ENCODE measurements around the gene TGFBR1. TPM values are rescaled to one million over a fixed set of nuclear protein-coding genes. Genes with fewer than 3 reads are reported as not detected.

The TGFBR1 gene
- total RNA-seq, 1 donor from 2014 or later = 109 TPM

GRCh38 chr9:99171225-99172123, 66.6 kb downstream of the TGFBR1 start:
- DNase-seq = no peak

- DNase-seq = no peak
These were observed 67.5 kb downstream of the TGFBR1 start for GRCh38 chr9:99172124-99173091.

GRCh38 chr9:99173570-99174504, 68.9 kb downstream of the TGFBR1 start:
- DNase-seq = no peak

GRCh38 chr9:99176527-99177013, 71.7 kb downstream of the TGFBR1 start:
- DNase-seq = no peak

- no peak for DNase-seq
These were observed 72.9 kb downstream of the TGFBR1 start for GRCh38 chr9:99177576-99178366.

GRCh38 chr9:99178912-99179872, 74.3 kb downstream of the TGFBR1 start:
- no peak for DNase-seq

GRCh38 chr9:99180199-99180598, 75.3 kb downstream of the TGFBR1 start:
- no peak for DNase-seq

- DNase-seq = no peak
These were observed 75.7 kb downstream of the TGFBR1 start for GRCh38 chr9:99180662-99181061.

- DNase-seq = no peak
These were observed 76.3 kb downstream of the TGFBR1 start for GRCh38 chr9:99181206-99181605.

- no peak for DNase-seq
These were observed 76.7 kb downstream of the TGFBR1 start for GRCh38 chr9:99181621-99182020.

GRCh38 chr9:99182356-99182755, 77.4 kb downstream of the TGFBR1 start:
- DNase-seq = no peak

- no peak for DNase-seq
These were observed 78.7 kb downstream of the TGFBR1 start for GRCh38 chr9:99183616-99184015.

- no peak for DNase-seq
These were observed 79.2 kb downstream of the TGFBR1 start for GRCh38 chr9:99184110-99184474.

- DNase-seq = peak; percentile 84
These were observed 79.8 kb downstream of the TGFBR1 start for GRCh38 chr9:99184475-99185347.

GRCh38 chr9:99185348-99185632, 80.4 kb downstream of the TGFBR1 start:
- no peak for DNase-seq

- DNase-seq = no peak
These were observed 81.0 kb downstream of the TGFBR1 start for GRCh38 chr9:99185934-99186333.

GRCh38 chr9:99187311-99187710, 82.4 kb downstream of the TGFBR1 start:
- no peak for DNase-seq

GRCh38 chr9:99189186-99189585, 84.3 kb downstream of the TGFBR1 start:
- no peak for DNase-seq
